AG04449 (cell line): ENCODE results near the gene SIVA1.

Experiments used
- CTCF ChIA-PET: fragments of 350-600 bp; formaldehyde crosslinking; extraction: SDS; loops from one replicate; lab custom pipeline; 2021; ENCODE audit warnings: antibody characterized with exemption; lab: Yijun Ruan, JAX
- POLR2A ChIA-PET: fragments of 400-600, 350-600 bp; formaldehyde crosslinking; extraction: SDS; loops from one replicate; lab custom pipeline; 2020; ENCODE audit warnings: antibody characterized with exemption, inconsistent platforms; lab: Yijun Ruan, JAX
- DNase-seq: peaks from one replicate; pipeline ENCODE4 v3.0.0-alpha.2; 2010; ENCODE audit warnings: low read depth, low spot score
- H3K4me3 ChIP-seq: 2 replicates; pipeline ENCODE4 v1.5.1; 2011; ENCODE audit warnings: low read depth, mild to moderate bottlenecking, control low read depth, low read length
- TF ChIP-seq, protein P1 (sequence below): IDR thresholded peaks from one replicate; pipeline ENCODE4 v1.5.1; 2011; ENCODE audit warnings: mild to moderate bottlenecking, moderate library complexity, low read length, control low read depth, inconsistent platforms; ENCODE audit not compliant: insufficient read depth; ENCODE audit errors: missing control alignments

SIVA1 gene

GRCh38 chr14:104774453-104775072 lies 21.6 kb downstream of the SIVA1 start:
- CTCF ChIA-PET, result interaction anchor here (1.6 to 2.1 kb wide), 2 partner anchors 8 to 51 kb away, joined by 6 to 9 read pairs; no protein-coding TSS in a partner anchor
- H3K4me3 ChIP-seq, result no peak overlapping the region
- POLR2A ChIA-PET, result no interaction called here
- no peak for DNase-seq
- TF ChIP-seq, protein P1, sequence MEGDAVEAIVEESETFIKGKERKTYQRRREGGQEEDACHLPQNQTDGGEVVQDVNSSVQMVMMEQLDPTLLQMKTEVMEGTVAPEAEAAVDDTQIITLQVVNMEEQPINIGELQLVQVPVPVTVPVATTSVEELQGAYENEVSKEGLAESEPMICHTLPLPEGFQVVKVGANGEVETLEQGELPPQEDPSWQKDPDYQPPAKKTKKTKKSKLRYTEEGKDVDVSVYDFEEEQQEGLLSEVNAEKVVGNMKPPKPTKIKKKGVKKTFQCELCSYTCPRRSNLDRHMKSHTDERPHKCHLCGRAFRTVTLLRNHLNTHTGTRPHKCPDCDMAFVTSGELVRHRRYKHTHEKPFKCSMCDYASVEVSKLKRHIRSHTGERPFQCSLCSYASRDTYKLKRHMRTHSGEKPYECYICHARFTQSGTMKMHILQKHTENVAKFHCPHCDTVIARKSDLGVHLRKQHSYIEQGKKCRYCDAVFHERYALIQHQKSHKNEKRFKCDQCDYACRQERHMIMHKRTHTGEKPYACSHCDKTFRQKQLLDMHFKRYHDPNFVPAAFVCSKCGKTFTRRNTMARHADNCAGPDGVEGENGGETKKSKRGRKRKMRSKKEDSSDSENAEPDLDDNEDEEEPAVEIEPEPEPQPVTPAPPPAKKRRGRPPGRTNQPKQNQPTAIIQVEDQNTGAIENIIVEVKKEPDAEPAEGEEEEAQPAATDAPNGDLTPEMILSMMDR, result no peak

DNA sequence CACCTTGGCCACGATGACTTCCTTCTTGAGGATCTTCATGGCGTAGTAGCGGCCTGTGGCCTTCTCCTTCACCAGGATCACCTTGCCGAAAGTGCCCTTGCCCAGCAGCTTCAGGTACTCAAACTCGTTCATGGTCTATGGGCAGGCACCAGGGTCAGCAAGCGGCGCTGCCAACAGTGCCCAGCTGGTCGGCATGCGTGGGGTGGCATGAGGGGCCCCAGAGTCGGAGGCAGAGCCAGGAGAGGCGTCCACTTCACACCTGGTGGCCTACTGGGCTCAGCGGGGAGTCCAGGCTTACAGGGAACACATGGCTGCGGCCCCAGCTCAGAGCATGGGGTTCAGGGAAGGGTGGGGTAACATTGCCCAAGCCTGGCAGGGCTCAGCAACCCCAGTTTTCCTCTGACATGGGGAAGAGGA lies 22.1 kb downstream of the SIVA1 start:
- DNase-seq, result no peak
- TF ChIP-seq, protein P1, result no peak
- CTCF ChIA-PET, result interaction anchor here (1.6 to 2.1 kb wide), 2 partner anchors 9 to 51 kb away, joined by 6 to 9 read pairs; no protein-coding TSS in a partner anchor
- POLR2A ChIA-PET, result no interaction called here
- no peak overlapping the region for H3K4me3 ChIP-seq

DNA sequence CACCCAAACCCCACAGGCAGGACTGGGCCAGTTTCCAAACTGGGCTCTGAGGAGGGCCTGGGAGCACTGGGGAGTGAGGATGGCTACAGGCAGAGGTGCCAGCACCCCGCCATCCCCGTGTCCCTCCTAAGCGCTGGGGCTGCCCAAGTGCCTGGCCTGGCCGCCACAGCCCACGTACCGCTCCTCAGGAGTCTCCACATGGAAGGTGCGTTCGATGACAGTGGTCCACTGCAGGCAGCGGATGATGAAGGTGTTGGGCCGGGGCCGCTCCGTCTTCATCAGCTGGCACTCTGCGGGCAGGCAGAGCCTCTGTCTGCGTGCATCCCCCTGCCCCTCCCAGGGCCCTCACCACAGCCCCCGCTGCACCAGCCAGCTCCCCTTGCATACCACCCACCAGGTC lies 23.5 kb downstream of the SIVA1 start:
- no peak overlapping the region for H3K4me3 ChIP-seq
- TF ChIP-seq, protein P1, result no peak
- ChIA-PET POLR2A (no interaction called here), CTCF (interaction anchor here (1.1 kb wide), 1 partner anchor 51 kb away, joined by 3 read pairs; no protein-coding TSS in a partner anchor)
- DNase-seq, result no peak

GRCh38 chr14:104776961-104777807 lies 24.2 kb downstream of the SIVA1 start:
- POLR2A ChIA-PET, result no interaction called here
- CTCF ChIA-PET, result interaction anchor here (1.0 to 5.3 kb wide), 4 partner anchors 9 to 50 kb away, joined by 3 to 37 read pairs (median 8); no protein-coding TSS in a partner anchor
- TF ChIP-seq, protein P1, result no peak
- DNase-seq, result no peak
- no peak overlapping the region for H3K4me3 ChIP-seq

GRCh38 chr14:104777808-104778249 lies 24.9 kb downstream of the SIVA1 start:
- ChIA-PET CTCF (interaction anchor here (1.0 to 5.3 kb wide), 4 partner anchors 7 to 48 kb away, joined by 3 to 37 read pairs (median 16); no protein-coding TSS in a partner anchor), POLR2A (no interaction called here)
- no peak overlapping the region for H3K4me3 ChIP-seq
- DNase-seq, result no peak
- TF ChIP-seq, protein P1, result no peak

- no peak for DNase-seq
- TF ChIP-seq, protein P1, result no peak
- ChIA-PET CTCF (interaction anchor here (3.7 to 5.3 kb wide), 3 partner anchors 8 to 47 kb away, joined by 14 to 37 read pairs (median 17); no protein-coding TSS in a partner anchor), POLR2A (no interaction called here)
- no peak overlapping the region for H3K4me3 ChIP-seq
Measured at GRCh38 chr14:104778694-104779331, 25.9 kb downstream of the SIVA1 start.
